Smooth muscle cell (in vitro differentiated cells): Measurements from ENCODE around the gene SIRPA. TPM values are rescaled to one million over a fixed set of nuclear protein-coding genes. Genes with fewer than 3 reads are reported as not detected.

Experiments
- DNase-seq: peaks from one replicate; lab custom pipeline; 2025; ENCODE audit not compliant: unreplicated experiment; lab: John Stamatoyannopoulos, UW
- H2AFZ ChIP-seq: fragments of 200-600 bp; sonication (generic); 2 replicates; pipeline ENCODE4 v1.6.0; 2016; ENCODE audit warnings: antibody characterized with exemption, low read depth, mild to moderate bottlenecking
- H3F3A ChIP-seq: fragments of 200-600 bp; sonication (generic); 2 replicates; pipeline ENCODE4 v1.6.0; 2017; ENCODE audit warnings: antibody characterized with exemption, low read depth
- H3K27ac ChIP-seq: fragments of 200-600 bp; sonication (generic); 2 replicates; pipeline ENCODE4 v1.5.1; 2016; ENCODE audit warnings: low read depth, mild to moderate bottlenecking
- H3K27me3 ChIP-seq: fragments of 200-600 bp; sonication (generic); 2 replicates; pipeline ENCODE4 v1.6.1; 2016; ENCODE audit warnings: low read depth, mild to moderate bottlenecking
- H3K36me3 ChIP-seq: fragments of 200-600 bp; sonication (generic); 2 replicates; pipeline ENCODE4 v1.5.1; 2016; ENCODE audit warnings: low read depth
- H3K4me1 ChIP-seq: fragments of 200-600 bp; sonication (generic); 2 replicates; pipeline ENCODE4 v1.5.1; 2016; ENCODE audit warnings: low read depth
- H3K4me2 ChIP-seq: fragments of 200-600 bp; sonication (generic); 2 replicates; pipeline ENCODE4 v1.6.0; 2016; ENCODE audit warnings: mild to moderate bottlenecking
- H3K4me3 ChIP-seq: fragments of 200-600 bp; sonication (generic); 2 replicates; pipeline ENCODE4 v1.5.1; 2016; ENCODE audit warnings: mild to moderate bottlenecking
- H3K79me2 ChIP-seq: fragments of 200-600 bp; sonication (generic); 2 replicates; pipeline ENCODE4 v1.6.0; 2016; ENCODE audit warnings: low read depth, mild to moderate bottlenecking
- H3K9ac ChIP-seq: fragments of 200-600 bp; sonication (generic); 2 replicates; pipeline ENCODE4 v1.6.0; 2016; ENCODE audit warnings: low read depth
- H3K9me3 ChIP-seq: fragments of 200-600 bp; sonication (generic); replicated peaks from 2 replicates; pipeline ENCODE4 v1.5.1; 2016; ENCODE audit warnings: low read depth
- H4K20me1 ChIP-seq: fragments of 200-600 bp; sonication (generic); 2 replicates; pipeline ENCODE4 v1.6.0; 2016; ENCODE audit warnings: low read depth
- CTCF ChIP-seq: fragments of 200-600 bp; sonication (generic); IDR thresholded peaks from 2 replicates; pipeline ENCODE4 v1.5.1; 2017; ENCODE audit warnings: borderline replicate concordance, mild to moderate bottlenecking, antibody characterized with exemption; ENCODE audit not compliant: insufficient read depth, poor library complexity, severe bottlenecking
- WGBS: methylation state at CpG from one replicate; pipeline ENCODE4 v1.1.7; 2016; ENCODE audit warnings: low lambda C conversion rate; 5-methylcytosine and 5-hydroxymethylcytosine counted together
- polyA plus RNA-seq: library from polyadenylated mRNA; unstranded; fragments of >200 nt; fragmentation: Nextera tagmentation; extraction: Ambion mirVana; gene quantifications from 2 replicates; pipeline ENCODE4 v1.2.1, GENCODE V29; 2016
- total RNA-seq: library from RNA; depleted of rRNA; stranded (reverse); fragments of >200 nt; gene quantifications from 2 replicates; pipeline ENCODE4 v1.2.3, GENCODE V29; 2014

Gene SIRPA
- total and polyA plus RNA-seq, 2 experiments from 2014 or later = 8.3 to 14.5 TPM

- no peak overlapping the region for H3K4me3 ChIP-seq
- H3K4me2 ChIP-seq = no peak overlapping the region
- H3K9ac ChIP-seq = no peak overlapping the region
- no peaks in the 10 kb centered on the region for H3K4me1 ChIP-seq
- no peak overlapping the region for H3K27ac ChIP-seq
- H3K9me3 ChIP-seq = no peaks in the 10 kb centered on the region
- no peaks in the 10 kb centered on the region for H4K20me1 ChIP-seq
- no peaks in the 10 kb centered on the region for H3F3A ChIP-seq
- TF ChIP-seq CTCF = no peak
- WGBS = 86% methylated on average over 6 of the region's 7 CpGs
- no peaks in the 10 kb centered on the region for H3K79me2 ChIP-seq
- no peaks in the 10 kb centered on the region for H3K27me3 ChIP-seq
- no peak overlapping the region for H2AFZ ChIP-seq
- DNase-seq = no peak
- H3K36me3 ChIP-seq = no peaks in the 10 kb centered on the region
These were observed 18.8 kb upstream of the SIRPA start for GRCh38 chr20:1876217-1876921.

DNA sequence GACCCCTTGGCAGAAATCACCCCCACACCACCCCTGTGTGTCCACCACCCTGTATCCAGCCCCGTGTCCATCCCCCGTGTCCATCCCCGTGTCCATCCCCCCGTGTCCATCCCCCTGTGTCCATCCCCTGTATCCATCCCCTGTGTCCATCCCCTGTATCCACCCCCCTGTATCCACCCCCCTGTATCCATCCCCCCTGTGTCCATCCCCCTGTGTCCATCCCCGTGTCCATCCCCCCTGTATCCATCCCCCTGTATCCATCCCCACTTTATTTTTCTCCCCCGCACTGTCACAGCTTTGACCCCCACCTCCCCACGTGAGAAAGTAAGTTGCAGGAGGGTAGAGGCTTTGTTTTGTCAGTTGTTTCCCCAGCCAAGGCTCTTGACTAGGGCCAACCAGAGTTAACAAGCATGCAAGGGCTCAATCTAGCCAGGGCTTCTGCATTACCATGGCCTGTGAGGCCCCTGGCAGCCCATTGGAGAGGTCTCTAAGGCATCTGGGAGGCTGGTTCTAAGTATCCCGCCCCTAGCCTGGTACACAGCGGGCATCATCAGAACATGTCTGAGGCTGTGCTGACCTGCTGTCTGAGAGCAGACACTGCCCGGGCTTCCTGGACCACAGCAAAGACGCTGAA, 18.1 kb upstream of the SIRPA start:
- no peak overlapping the region for H3K9ac ChIP-seq
- no peaks in the 10 kb centered on the region for H3K9me3 ChIP-seq
- no peaks in the 10 kb centered on the region for H3K36me3 ChIP-seq
- H3K79me2 ChIP-seq = no peaks in the 10 kb centered on the region
- no peak overlapping the region for H2AFZ ChIP-seq
- H3K4me2 ChIP-seq = no peak overlapping the region
- H3F3A ChIP-seq = no peaks in the 10 kb centered on the region
- 66% methylated on average over 11 of the region's 11 CpGs for WGBS
- H3K27ac ChIP-seq = no peak overlapping the region
- H3K4me3 ChIP-seq = no peak overlapping the region
- no peak for TF ChIP-seq CTCF
- no peak for DNase-seq
- H4K20me1 ChIP-seq = no peaks in the 10 kb centered on the region
- no peaks in the 10 kb centered on the region for H3K4me1 ChIP-seq
- no peaks in the 10 kb centered on the region for H3K27me3 ChIP-seq

DNA sequence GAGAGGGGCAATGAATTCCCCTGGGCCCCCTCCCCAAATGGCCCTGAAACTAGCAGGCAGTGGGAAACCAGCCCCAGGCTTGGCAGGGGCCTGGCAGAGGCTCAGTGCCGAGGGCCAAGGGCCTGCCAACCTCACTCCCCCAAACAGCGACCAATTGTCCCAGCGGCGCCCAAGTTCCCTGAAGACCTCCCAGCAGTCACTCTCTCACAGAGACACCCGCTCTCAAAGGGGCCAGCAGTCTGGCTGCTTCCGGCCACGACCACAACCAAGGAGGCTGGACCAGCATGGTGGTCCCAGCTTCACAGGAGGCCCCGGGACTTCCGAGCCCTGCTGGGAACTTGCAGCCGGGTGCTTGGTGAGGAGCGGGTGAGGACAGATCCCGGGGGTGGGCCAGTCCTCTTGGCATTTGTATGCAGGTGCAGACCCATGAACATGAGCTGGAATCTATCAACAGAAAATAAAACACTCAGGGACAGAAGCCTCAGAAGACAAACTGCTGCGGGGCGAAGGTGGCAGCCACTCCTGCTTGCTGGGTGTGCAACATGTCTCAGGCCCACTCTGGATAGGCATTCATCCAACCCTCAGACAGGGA, 17.5 kb upstream of the SIRPA start:
- Histone ChIP-seq H4K20me1 (no peaks in the 10 kb centered on the region), H3K79me2 (no peaks in the 10 kb centered on the region), H3K4me2 (no peak overlapping the region), H3K36me3 (no peaks in the 10 kb centered on the region), H3K4me3 (no peak overlapping the region), H3K9me3 (no peaks in the 10 kb centered on the region), H3K27ac (no peak overlapping the region), H3K4me1 (no peaks in the 10 kb centered on the region), H3K9ac (no peak overlapping the region), H3K27me3 (no peaks in the 10 kb centered on the region), H2AFZ (no peak overlapping the region), H3F3A (no peaks in the 10 kb centered on the region)
- no peak for TF ChIP-seq CTCF
- WGBS = 91% methylated on average over 14 of the region's 14 CpGs
- DNase-seq = no peak
